GM12892 (cell line): Measurements from ENCODE around the gene PPP1R14C.

Experiments
- POLR2A ChIP-seq: IDR thresholded peaks from 2 replicates; pipeline ENCODE4 v1.6.1; 2011; ENCODE audit warnings: low read depth, low read length, control low read depth
- POLR2AphosphoS5 ChIP-seq: IDR thresholded peaks from 2 replicates; pipeline ENCODE4 v1.6.1; 2011; ENCODE audit warnings: low read depth, low read length, control low read depth

DNA sequence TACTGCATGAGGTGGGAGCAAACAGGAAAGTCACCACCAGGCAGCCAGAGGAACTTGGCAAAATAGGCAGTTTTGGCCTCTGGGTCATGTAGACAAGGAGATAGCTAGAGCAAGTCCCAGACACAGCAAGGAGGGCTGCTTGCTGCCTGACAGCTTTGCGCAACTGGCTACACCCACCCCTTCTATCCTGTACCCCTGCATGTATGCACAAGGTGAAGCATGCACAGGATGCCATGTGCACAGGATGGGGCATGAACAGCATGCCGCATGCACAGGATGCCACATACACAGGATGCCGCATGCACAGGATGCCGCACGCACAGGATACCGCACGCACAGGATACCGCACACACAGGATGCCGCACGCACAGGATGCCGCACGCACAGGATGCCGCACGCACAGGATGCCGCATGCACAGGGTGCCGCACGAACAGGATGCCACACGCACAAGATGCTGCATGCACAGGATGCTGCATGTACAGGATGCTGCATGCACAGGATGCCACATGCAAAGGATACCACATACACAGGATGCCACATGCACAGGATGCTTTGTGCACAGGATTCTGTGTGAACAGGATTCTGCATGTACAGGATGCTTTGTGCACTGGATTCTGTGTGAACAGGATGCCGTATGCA lies 121.0 kb downstream of the PPP1R14C start:
- no peak for TF ChIP-seq POLR2A
- no peak for TF ChIP-seq POLR2AphosphoS5
